HG03196 (cell line): Measurements from ENCODE around the gene GRM6.
A peak's percentile ranks its signal among the peaks of the same experiment; 100 is the strongest.

Source experiments
- ATAC-seq: cut with Tn5 transposase; IDR thresholded peaks from one replicate; pipeline ENCODE4 v1.9.1; 2021; ENCODE audit not compliant: unreplicated experiment

The GRM6 gene

DNA sequence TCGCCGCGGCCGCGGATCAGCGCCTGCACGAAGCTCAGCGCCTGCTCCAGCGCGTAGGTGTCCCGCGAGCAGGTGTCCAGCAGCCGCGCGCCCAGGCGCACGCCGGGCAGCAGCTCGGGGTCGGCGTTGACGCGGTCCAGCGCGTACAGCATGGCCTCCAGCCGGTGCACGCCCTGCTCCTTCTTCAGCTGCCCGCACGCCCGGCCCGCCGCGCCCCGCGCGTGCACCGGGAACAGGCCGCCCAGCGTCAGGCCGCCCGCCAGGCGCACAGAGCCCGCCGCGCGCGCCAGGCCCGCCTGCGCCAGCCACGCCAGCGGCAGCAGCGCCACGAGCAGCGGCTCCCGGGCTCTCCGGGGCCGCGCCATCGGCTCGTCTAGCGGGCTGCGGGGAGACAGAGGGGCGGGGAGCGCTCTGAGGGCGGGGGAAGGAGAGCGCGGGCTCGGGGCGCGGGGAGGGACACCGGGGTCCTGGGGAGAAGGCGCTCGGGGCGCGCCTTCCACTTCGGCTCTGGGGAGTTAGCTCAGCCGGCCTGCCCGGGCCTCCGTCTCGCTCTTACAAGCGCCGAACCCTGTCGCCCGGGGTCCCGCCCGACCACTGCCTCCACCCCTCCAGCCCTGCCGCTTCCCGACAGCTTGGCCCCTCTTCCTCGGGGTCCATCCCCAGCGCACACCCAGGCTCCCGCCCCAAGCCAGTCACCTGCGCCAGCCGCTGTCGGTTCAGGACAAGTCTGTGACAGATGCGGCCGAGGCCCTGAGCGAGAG lies at the start of gene GRM6:
GRM6 (minus strand) TSS at position 741 of the 761 bp plus-strand sequence; CDS start at position 365, 376 bp downstream.
- no peak for ATAC-seq

DNA sequence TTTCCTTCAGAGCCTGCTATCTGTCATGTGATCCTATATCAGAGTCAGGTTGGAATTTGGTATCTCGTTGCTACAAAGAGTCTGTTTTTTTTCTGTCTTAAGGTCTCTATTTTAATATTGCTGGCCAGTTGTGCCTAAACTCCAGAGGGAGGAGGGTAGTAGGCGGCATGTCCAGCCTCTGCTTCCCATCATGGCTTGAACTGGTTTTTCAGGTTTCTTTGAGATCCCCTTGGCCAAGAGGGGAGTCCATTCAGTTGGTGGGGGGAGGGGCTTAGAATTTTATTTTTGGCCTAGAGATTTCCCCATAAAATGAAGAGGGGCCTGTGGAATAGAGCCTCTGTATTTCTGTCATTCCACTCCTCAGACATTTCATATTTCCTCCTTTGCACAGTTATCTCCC lies 49.6 kb upstream of the GRM6 start:
- no peak for ATAC-seq

DNA sequence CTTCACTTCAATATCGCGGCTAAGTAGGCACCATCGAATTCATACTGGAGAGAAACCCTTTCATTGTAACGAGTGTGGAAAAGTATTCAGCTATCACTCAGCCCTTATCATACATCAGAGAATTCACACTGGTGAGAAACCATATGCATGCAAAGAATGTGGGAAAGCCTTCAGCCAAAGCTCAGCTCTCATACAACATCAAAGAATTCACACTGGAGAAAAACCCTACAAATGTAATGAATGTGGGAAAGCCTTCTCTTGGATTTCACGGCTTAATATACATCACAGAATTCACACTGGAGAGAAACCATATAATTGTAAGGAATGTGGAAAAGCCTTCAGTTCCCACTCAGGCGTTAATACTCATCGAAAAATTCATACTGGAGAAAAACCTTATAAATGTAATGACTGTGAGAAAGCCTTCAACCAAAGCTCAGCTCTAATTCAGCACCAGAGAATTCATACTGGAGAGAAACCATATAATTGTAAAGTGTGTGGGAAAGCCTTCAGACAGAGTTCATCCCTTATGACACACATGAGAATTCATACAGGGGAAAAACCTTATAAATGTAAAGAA lies 38.0 kb upstream of the GRM6 start:
- no peak for ATAC-seq

DNA sequence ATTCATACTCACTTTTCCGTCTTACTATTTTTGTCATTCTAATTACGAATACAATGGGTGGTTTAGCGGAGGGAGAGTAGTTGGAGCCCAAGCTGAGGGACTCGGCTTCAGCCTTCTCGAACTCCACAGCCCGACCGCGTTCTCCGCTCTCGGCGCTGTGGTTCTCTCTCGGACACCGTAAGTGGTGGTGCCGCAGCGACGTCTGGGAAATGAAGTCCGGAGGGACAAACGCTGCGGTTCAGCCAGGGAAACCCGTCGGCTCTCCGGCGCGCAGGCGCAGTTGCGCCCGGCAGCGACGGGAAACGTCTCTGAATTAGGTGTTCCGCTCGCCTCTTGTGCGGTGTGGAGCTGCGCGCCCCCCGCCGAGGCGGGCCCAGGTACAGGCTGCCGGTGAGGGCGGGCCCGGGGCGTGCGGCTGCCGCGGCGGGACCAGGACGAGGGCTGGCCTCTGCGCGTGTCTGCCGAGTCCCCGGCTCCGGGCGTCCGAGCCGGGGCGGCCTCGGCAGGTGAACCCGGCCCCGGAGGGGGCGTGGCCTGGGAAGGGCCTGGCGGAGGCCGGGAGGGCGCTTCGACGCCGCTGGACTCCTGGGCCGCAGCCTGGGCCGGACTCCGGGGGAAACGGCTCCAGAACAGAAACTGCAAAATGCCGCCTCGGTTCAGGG lies 28.5 kb upstream of the GRM6 start, which contains the start of gene ZNF879:
ZNF879 (plus strand) TSS at position 277 of the 662 bp plus-strand sequence. CDS start 1,201 bp downstream, outside the sequence.
- ATAC-seq = peak; percentile 78

DNA sequence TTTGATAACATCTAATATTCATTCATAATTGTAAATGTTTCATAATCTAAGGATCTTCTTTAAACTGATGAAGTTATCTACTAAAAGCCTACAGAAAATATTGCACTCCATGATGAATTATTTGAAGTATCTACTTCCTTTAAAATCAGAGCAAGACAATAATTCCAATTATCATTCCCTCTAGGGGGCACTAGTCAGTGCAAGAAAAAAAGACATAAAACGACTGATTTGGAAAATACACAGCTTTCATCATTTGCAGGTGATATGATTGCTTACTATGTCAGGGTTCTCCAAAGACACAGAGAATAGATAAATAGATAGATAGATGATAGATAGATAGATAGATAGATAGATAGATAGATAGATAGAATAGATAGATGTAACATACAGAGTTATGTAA lies 13.5 kb upstream of the GRM6 start:
- ATAC-seq = no peak

DNA sequence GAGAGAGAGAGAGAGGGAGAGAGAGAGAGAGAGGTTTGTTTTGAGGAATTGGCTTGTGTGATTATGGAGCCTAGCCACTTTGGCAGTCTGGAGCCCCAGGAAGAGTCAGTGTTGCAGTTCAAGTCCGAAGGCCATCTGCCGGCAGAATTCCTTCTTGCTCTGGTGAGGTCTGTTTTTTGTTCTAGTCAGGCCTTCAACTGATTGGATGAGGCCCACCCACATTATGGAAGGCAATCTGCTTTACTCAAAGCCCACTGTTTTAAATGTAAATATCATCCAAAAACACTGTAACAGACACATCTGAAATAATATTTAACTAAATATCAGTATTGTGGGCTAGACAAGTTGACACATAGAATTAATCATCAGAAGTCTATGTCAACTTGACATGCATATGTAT lies 11.4 kb upstream of the GRM6 start:
- ATAC-seq = no peak

DNA sequence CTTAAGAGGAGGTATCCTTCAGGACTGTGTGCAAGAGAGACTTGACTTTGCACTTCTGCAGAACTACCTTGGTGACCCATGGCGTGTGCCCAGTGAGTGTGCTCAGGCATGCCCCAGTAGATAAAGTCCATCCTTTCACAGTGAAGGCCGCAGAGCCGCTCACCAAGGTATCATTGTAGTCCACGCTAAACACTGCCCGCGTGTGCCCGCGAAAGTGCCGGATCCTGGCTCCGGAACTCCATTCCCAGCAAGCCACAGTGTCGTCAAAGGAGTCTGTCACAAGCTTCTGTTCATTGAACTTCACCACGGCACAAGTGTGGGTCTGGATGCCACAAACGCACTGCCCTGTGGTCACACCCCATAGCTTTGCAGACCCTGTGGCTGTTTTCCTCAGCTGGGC lies 3.3 kb upstream of the GRM6 start:
- no peak for ATAC-seq

DNA sequence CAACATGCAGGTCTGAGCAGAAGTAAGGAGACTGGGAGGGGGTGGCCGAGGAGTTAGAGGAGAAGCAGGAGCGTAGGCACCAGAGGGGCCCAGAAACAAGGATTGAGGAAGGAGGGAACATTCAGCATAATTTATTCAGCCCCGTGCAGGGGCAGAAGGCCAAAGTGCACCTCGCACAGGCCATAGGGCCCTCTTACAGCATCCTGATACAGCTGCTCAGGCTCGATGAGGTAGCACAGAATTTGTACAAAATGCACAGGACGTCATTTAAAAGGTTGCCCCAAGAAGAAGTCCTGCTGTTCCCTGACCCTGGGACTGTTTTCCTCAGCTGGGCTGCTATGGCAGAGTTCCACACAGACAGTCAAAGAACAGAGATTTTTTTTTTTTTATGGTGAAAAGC lies 2.1 kb upstream of the GRM6 start:
- ATAC-seq = no peak

DNA sequence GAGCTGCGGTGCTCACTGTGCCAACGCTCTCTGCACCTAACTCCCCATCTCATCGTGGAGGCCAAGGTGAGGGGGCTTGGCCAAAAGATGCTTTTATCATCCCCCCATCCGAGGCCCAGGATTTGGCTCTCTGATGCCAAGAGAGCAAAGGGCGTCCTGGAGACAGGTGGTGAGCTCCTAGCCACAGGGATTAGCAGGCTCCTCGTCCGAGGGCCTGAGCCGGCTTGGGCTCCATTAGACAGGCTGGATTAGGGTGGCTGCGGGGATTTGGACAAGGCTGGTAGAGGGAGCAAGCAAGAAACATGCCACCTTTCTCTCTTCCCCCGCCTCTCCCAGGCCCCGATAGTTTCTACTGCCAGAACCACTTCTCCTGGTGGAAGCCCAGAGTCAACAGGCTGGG lies 1.0 kb upstream of the GRM6 start:
- no peak for ATAC-seq

DNA sequence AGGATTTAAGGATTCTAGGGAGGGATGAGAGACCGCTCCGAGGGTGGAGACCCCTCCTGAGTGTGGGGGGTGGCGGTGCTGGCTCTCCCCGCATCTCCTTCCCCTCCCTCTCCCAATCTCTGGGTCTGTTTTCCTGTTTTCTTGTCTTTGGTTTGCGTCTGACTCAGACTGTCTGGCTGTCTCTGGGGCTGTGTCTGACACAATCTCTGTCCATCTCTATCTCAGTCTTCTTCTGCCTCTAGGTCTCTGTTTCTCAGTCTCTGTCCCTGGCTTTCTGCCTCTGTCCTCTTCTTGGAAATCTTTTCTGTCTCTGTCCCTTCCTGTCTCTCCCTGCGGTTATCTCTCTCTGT lies 196 bp upstream of the GRM6 start:
- no peak for ATAC-seq

DNA sequence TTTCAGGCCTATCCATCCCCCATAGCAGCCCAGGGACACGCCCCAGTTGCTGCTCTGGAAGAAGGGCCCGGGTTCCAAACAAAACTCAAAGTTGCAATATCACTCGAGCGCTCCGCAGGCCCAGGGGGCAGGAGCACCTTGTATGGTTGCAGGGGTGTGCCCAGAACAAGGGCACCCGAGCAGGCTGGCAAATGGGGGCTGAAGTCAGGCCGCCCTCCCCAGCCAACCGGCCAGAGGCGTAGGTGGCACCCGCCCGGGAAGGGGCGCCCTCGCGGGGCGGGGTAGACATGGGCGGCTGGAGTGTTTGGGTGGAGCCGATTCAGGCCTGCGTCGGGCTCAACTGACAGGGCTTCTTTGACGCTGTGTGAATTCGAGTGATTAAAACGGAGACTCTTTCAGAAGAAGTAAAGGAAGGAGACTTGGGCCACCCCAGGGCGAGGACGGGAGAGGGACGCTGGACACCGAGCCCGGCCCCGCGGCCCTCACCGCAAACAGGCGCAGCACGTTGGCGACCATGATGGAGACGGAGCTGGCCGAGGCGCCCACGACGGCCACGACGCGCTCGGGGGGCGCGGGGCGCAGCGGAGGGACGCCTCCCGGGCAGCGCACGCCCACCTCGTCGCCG lies 1.1 kb downstream of the GRM6 start:
- ATAC-seq = no peak

DNA sequence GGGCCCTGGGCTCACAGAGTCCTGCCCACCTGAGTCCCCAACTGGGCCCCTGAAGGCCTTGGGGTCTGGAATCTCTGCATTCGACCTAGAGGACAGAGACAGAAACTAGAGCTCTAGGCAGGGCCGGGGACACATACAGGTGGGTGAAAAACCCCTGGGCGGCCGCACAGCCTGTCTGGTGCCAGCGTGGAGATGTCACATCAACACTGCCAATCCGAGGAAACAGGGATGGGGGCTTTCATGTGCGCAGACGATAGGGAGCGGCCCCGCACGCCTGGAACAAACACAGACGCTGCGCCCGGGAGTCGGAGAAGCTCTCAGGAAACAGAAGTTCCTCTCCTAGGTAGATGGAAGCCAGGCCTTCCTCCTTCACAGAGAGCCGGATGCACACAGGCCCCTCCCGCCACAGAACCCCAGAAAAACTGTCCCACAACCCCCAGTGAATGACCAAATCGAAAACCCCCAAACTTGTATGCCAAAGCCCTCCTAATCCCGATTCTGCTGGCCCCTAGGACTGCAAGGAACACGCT lies 1.8 kb downstream of the GRM6 start:
- ATAC-seq = no peak

DNA sequence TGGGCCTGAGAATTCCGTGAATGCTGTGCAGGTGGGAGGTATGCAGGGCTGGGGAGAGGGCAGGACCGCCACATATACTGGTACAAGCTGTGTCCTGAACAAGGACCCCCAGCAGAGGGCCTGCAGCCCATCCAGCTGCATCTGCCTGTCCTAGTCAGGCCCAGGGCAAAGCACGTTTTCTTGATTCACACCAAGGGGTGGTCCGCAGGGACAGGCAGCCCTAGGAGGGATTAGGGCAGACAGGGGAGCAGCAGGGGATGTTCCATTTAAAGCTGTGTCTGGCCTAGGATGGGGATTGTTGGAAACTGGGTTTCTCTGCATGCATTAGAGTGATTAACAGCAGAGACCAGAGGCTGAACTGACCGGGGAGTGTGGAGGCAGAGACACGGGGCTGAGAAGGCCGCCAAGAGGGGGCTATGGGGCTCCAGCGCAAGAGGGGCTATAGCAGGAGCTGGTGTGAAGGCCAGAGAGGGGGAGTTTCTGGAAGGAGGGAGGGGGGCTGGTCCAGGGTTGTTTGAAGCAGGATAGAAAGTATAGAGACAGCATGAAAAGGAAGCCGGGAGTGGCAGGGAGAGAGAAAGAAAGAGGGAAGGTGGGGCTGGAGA lies 2.7 kb downstream of the GRM6 start:
- ATAC-seq = no peak

DNA sequence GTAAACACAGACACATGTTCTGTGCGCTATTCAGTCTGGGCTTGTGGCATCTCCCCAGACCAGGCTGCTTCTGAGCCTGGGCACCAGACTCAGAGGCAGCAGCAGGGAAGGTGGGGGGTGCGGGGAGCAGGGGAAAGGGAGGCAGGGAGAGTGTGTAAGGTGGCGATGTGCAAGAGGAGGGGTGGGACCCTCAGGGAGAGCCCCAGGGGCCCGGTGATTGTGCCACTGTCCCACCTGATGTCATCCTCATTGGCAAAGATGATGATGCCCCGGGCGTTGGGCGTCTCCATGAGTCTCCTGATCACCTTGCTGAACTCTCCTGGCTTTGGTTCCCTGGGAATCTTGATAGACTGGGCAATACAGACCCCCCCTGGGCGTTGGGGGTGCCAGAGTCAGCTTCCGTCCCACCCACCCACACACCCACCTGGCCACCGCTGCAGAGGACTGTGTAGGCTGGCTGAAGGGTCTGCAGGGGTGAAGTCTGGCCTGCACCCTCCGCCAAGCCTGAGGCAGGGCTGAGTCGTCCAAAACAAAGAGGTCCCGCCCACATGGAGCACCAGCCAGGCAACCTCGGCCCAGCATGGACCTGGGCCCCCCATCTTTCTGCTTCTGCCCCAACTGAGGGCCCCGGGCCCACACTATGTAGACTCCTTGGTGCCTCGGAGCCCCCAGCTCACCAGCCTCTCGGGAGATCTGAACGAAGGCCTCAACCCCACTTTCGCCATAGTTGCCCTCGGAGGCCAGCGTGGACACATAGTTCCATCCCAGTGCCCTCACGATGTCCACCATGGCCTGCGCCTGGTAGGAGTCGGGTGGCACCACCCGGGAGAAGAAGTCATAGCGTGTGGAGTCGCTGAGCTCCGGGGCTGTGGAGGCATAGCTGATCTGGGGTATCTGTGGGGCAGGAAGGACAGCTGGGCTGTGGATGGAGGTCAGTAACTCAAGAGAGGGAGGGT lies 3.7 kb downstream of the GRM6 start:
- ATAC-seq = no peak

DNA sequence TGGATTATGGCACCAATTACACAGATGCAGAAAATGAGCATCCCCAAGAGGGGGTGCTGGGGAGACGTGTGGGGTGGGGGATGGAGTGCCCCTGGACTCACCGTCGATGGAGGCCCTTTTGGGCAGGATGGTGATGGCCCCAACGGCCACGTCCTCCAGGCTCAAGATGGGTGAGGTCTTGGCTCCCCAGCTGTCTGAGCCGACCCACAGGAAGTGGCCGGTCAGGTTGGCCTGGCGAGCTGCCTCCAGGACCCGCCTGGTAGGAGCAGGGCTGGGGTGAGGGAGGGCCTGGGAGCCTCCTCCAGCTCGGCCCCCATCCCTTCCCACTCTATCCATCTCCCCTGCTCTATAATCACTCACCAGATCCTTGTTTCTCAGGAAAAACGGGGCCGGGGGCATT lies 4.6 kb downstream of the GRM6 start:
- no peak for ATAC-seq

DNA sequence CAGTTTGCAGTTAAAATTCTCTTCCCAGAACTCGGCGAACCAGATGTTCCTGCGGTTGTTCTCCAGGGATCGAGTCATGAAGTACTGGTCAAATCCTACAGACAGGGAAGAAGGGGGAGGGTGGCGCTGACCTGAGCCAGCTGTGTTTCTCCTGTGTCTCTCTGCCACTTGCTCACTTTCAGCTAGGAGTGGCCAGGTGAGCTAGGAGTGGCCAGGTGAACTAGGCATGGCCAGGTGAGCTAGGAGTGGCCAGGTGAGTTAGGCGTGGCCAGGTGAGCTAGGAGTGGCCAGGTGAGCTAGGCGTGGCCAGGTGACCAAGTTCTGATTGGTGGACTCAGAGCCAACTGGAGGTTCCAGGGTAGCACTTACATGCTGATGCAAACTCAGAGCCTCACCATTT lies 5.8 kb downstream of the GRM6 start:
- no peak for ATAC-seq

DNA sequence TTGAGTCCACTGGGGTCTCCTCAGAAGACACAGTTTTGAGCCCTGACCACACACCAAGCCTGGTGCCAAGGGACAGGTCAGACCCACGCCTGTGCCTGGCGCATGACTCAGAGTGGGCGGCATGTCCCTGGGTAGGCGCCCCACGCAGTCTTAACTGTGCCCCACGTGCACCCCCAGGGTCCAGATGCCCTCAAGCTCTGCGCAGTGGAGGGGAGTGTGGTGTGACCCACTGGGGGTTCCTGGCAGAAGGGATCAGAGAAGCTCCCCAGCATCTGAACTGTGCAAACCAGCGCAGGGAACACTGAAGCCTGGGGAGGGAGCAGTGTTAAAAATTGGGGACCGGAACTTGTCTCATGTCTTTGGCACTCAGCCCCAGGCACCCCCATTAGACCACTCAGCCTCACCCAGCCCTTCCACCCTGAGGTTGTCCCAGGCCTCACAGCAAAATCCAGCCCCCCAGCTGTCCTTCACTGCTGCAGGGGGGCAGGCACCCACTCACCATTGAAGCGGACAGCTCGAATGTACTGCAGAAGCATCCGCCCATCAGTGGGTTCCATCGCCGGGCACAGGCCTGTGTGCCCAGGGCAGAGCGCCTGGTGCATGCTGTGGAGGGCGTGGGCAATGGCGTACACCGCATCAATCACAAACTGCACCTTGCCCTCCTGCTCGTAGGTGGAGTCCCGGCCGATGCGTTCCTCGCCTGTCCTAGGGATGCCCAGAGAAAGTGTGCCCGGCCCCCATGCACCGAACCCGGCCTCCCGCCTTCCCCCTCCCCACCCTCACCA lies 6.5 kb downstream of the GRM6 start:
- no peak for ATAC-seq

DNA sequence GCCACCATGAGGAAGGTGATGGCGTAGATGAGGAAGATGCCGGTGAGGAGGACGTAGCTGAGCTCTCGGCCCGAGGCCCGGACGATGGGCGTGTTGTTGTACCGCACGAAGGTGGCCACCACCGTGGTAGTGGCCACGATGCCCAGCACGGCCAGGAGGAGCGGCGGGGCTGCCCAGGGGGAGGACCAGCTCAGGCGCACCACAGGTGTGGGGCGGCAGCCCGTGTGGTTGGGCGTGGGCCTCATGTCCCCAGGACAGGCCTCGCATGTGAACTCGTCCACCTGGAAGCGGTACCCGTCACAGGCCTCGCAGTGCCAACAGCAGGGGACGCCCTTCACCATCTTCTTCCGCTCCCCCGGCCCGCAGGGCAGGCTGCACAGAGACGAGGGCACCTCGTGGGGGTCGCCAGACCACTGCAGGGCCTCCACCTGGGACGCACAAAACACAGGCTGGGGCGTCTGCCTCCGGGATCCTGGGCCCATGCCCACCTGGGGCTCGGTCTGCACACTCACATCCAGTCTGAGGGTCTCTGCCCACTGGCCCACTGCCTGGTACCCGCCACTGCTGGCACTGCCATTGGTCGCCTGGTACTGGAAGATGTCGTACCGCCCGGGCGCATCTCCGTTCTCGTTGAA lies 8.7 kb downstream of the GRM6 start:
- no peak for ATAC-seq
